AG10803 (cell line): Measurements from ENCODE around the gene LOXL1.

Experiments
- DNase-seq: peaks from one replicate; pipeline ENCODE4 v3.0.0; 2010; ENCODE audit warnings: low read depth
- H3K4me3 ChIP-seq: 2 replicates; pipeline ENCODE4 v1.5.1; 2011; ENCODE audit warnings: mild to moderate bottlenecking, low read length, control low read depth
- TF ChIP-seq, protein P1 (sequence below): conservative IDR thresholded peaks from 2 replicates; pipeline ENCODE4 v1.5.1; 2011; ENCODE audit warnings: mild to moderate bottlenecking, low read length, control low read depth, inconsistent platforms

Gene LOXL1

DNA sequence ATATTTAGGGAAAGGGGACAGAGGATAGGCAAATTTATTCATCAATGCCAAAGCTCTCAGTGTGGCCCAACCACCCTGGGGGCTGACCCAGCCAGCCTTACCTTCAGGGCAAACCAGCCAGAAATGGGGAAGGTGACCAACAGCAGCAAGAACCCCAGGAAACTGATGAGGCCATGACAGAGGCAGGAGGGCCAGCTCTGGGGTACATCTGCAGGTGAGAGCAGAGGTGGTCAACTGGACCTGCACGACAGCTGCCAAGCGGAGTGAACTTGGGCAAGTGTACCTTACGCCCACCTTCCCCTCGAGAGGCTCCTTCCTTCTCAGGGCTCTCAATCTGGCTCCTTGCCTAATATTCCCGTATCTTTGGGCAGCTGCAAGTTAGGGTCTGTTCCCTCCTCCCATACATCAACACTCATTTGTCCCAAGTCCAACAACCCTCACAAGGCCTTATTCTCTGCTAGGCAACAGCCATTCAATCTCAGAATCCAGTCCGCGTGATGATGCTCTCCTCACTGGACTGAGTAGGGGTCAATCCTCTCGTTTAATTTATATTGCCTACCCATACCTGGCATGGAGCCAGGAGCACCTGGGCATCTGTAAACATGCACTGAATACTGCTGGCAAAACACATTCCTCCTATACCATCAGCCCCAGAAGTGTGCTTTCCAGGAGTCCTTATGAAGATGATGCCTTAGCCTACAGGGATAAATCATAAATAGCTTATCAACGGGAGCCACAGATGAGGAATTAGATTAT lies 64.2 kb downstream of the LOXL1 start:
- no peak overlapping the region for H3K4me3 ChIP-seq
- no peak for DNase-seq
- TF ChIP-seq, protein P1, sequence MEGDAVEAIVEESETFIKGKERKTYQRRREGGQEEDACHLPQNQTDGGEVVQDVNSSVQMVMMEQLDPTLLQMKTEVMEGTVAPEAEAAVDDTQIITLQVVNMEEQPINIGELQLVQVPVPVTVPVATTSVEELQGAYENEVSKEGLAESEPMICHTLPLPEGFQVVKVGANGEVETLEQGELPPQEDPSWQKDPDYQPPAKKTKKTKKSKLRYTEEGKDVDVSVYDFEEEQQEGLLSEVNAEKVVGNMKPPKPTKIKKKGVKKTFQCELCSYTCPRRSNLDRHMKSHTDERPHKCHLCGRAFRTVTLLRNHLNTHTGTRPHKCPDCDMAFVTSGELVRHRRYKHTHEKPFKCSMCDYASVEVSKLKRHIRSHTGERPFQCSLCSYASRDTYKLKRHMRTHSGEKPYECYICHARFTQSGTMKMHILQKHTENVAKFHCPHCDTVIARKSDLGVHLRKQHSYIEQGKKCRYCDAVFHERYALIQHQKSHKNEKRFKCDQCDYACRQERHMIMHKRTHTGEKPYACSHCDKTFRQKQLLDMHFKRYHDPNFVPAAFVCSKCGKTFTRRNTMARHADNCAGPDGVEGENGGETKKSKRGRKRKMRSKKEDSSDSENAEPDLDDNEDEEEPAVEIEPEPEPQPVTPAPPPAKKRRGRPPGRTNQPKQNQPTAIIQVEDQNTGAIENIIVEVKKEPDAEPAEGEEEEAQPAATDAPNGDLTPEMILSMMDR: no peak

DNA sequence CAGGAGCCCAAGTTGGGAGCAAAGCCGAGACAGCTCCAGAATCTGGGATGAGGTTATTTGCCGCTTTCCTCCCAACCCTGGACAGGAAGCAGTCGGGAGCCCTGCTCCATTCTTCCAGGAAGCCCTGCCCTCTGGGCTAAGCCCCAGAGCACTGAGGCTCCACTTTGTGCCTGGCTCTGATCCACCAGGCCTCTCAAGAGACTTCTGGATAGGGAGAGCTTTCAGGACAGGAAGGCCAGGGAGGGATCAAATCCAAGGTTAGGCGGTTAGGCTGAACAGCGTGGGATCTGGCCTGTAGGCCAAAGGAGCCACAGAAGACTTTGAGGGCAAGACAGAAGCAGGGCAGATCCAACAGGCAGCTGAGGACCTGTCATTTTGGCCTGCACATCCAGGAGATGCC lies 65.0 kb downstream of the LOXL1 start:
- TF ChIP-seq, protein P1: no peak
- DNase-seq: peak; percentile 87
- peak overlapping the region; percentile 67 for H3K4me3 ChIP-seq

DNA sequence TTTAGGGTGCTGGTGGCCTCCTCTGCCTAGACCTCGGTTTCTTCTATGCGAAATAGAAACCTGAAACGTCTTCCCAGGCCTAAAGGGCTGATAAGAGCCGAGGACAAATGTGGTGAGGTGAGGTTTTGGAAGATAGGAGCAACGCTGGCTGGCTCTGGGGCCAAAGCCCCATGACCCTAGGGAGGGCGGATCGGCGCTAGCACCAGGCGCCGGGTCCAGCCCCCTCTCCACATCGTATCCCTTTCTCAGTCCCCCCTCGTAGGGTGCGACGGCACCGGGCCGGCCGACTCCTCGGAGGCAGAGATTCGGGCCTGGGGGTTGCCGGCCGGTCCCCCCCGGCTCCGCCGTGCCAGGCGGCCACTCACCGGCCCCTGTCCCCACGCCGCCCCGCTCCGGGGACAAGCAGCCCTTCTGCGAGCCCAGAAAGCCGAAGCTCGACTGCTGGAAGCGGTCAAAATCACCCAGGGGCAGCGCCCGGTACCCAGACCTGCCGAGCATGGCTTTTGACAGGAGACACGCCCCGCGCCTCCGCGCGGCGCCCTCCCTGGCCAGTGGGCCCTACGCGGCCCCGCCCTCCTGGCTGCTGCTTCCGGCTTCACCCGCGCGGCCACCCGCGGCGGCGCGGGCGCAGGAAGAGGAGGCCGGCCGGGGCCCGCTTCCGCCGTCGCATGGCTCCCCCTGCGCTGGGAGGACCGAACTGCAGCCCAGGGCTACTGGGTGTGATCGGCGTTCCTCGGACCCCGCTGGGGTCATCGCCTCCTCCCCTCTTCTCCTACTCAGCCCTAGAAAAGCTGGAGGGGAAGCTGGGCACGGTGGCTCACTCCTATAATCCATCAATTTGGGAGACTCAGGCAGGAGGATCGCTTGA lies 65.7 kb downstream of the LOXL1 start, which contains the start of gene STOML1:
Gene STOML1, minus strand, starts transcription at position 570 of the 868 bp plus-strand sequence. Its CDS starts 72 bp downstream, at position 498.
- TF ChIP-seq, protein P1: peak; percentile 61
- DNase-seq: peak; percentile 96
- H3K4me3 ChIP-seq: peak within 1 kb of the TSS; percentile 67

DNA sequence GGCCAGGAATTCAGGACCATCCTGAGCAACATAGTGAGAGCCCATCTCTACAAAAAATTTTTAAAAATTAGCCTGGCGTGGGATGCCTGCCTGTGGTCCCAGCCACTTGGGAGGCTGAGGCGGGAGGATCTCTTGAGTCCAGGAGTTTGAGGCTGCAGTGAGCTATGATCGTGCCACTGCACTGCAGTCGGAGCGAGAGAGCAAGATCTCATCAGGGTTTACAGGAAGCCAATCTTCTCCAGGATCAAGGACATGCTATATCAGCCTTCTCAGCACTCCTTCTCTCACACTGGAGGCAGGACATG lies 66.3 kb downstream of the LOXL1 start:
- H3K4me3 ChIP-seq: peak overlapping the region; percentile 31
- TF ChIP-seq, protein P1: no peak
- no peak for DNase-seq

DNA sequence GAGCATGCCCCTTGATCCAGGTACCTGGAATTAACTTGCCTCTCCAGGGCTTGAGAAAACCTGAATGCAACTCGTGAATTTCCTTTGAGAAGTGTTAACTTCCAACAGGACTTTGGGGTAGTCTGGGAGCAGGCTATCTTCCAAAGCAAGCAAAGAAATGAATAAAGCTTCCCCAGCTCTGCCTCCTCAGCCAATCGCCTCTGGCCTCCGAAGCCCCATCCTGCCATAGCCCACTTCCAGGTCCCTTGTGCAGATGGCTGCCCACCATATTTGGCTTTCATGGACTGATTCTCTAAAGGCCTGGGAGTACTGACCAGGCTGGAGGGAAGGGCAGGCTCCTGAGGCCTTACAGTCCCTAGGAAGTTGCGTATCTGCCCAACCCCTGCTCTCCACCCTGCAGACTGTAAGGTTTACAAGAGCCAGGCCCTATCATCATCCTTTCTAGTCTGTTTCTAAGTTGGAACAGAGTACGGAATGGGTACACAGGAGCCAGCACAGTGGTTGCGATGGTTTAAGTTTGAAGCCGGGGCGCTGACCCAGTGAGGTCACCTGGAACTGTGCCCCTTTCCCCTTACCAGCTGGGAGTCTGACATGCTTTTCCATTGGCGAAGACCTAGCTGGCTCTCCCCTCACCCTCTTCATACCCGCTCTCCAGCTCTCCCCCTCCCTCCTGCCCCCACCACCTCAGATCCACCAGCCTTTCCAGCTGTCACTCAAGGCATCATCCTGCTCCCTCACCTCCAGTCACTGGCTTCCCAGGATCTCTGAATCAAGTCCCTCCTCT lies 67.1 kb downstream of the LOXL1 start:
- peak overlapping the region; percentile 97 for H3K4me3 ChIP-seq
- DNase-seq: no peak
- TF ChIP-seq, protein P1: no peak

GRCh38 chr15:73994413-73994883 lies 68.2 kb downstream of the LOXL1 start, which contains the start of gene PML:
PML (plus strand) TSS chr15:73994716; CDS start chr15:73994813, 97 bp downstream.
- peak within 1 kb of the TSS; percentile 97 for H3K4me3 ChIP-seq
- TF ChIP-seq, protein P1: no peak
- DNase-seq: peak; percentile 93
